GM12878 (cell line): ENCODE data around the gene PRPF40B. TPM values are rescaled to one million over a fixed set of nuclear protein-coding genes. Genes with fewer than 3 reads are reported as not detected.

Experiments used
- ATAC-seq: fragments of 200-7000 bp; cut with Tn5 transposase; 3 replicates; pipeline ENCODE4 v1.9.1; 2020; ENCODE audit warnings: mild to moderate bottlenecking, moderate library complexity
- BruUV-seq: library from RNA; stranded (reverse); fragments of 400-500 nt; replicated peaks from 2 replicates; lab custom pipeline; 2021; lab: Mats Ljungman, UMichigan
- CTCF ChIA-PET: fragments of 300-600 bp; sonication (Branson Sonifier 250); formaldehyde crosslinking; extraction: SDS; loops from one replicate; lab custom pipeline; 2021; ENCODE audit warnings: inconsistent platforms; lab: Yijun Ruan, JAX
- POLR2A ChIA-PET: fragments of 350-600 bp; formaldehyde crosslinking; extraction: SDS; loops from one replicate; lab custom pipeline; 2021; ENCODE audit warnings: inconsistent platforms; lab: Charles Lee
- RAD21 ChIA-PET: fragments of 300-600 bp; sonication (Branson Sonifier 250); formaldehyde crosslinking; loops from one replicate; lab custom pipeline; 2023; ENCODE audit warnings: antibody characterized with exemption; ENCODE audit not compliant: unreplicated experiment; lab: Charles Lee
- SMC1A ChIA-PET: fragments of 300-600 bp; sonication (Branson Sonifier 250); formaldehyde crosslinking; loops from one replicate; lab custom pipeline; 2023; ENCODE audit not compliant: unreplicated experiment, uncharacterized antibody; lab: Charles Lee
- DNase-seq: peaks from one replicate; pipeline ENCODE4 v3.0.0-alpha.2; 2011; ENCODE audit warnings: low read depth, low spot score
- FAIRE-seq: peaks from 3 replicates; lab custom pipeline; 2011; peaks lifted over from hg19 to GRCh38; lab: Jason Lieb, UNC
- H2AFZ ChIP-seq: 2 replicates; pipeline ENCODE4 v1.6.0; 2011; ENCODE audit warnings: low read depth, low read length, control low read depth; ENCODE audit not compliant: control insufficient read depth
- H3K27ac ChIP-seq: 2 replicates; pipeline ENCODE4 v1.5.1; 2011; ENCODE audit warnings: control low read depth; ENCODE audit not compliant: control insufficient read depth, insufficient read depth
- H3K27me3 ChIP-seq, 2 experiments: replicated peaks in 1 of 2; 2 replicates each; pipeline versions ENCODE4 v1.6.0 to v1.6.1; 2011; ENCODE audit warnings: low read length in 1 of 2; ENCODE audit not compliant: control insufficient read depth in 2 of 2, insufficient read depth in 2 of 2
- H3K36me3 ChIP-seq, 2 experiments: 2 replicates each; pipeline ENCODE4 v1.5.1; 2011; ENCODE audit warnings: low read length in 1 of 2; ENCODE audit not compliant: control insufficient read depth in 2 of 2, insufficient read depth in 2 of 2
- H3K4me1 ChIP-seq: 2 replicates; pipeline ENCODE4 v1.6.1; 2011; ENCODE audit warnings: mild to moderate bottlenecking, low read length, moderate library complexity, mixed read lengths; ENCODE audit not compliant: control insufficient read depth, insufficient read depth
- H3K4me2 ChIP-seq: 2 replicates; pipeline ENCODE4 v1.6.0; 2011; ENCODE audit warnings: control low read depth; ENCODE audit not compliant: control insufficient read depth, insufficient read depth
- H3K4me3 ChIP-seq: fragments of 200-600 bp; sonication (generic); 2 replicates; pipeline ENCODE4 v1.5.1; 2016
- H3K79me2 ChIP-seq: 2 replicates; pipeline ENCODE4 v1.6.0; 2011; ENCODE audit warnings: low read length; ENCODE audit not compliant: control insufficient read depth, insufficient read depth
- H3K9ac ChIP-seq: 2 replicates; pipeline ENCODE4 v1.8.0; 2011; ENCODE audit warnings: low read length, control low read depth, mixed read lengths; ENCODE audit not compliant: control insufficient read depth, insufficient read depth
- H3K9me3 ChIP-seq: replicated peaks from 3 replicates; pipeline ENCODE4 v1.5.1; 2011; ENCODE audit warnings: mild to moderate bottlenecking, low read length; ENCODE audit not compliant: control insufficient read depth, insufficient read depth
- H4K20me1 ChIP-seq: 2 replicates; pipeline ENCODE4 v1.6.0; 2011; ENCODE audit not compliant: control insufficient read depth, insufficient read depth
- DPF2 ChIP-seq: fragments of 450-650 bp; IDR thresholded peaks from 2 replicates; pipeline ENCODE4 v1.6.1; 2017; ENCODE audit warnings: mild to moderate bottlenecking
- EGR1 ChIP-seq, 2 experiments: IDR thresholded peaks; 1 replicate in 1 of 2; 2 replicates in 1 of 2; pipeline ENCODE4 v1.6.1; 2011 to 2012; ENCODE audit warnings: low read depth in 2 of 2, low read length in 2 of 2, borderline replicate concordance in 1 of 2, mild to moderate bottlenecking in 1 of 2, moderate library complexity in 1 of 2
- MTA3 ChIP-seq: IDR thresholded peaks from 2 replicates; pipeline ENCODE4 v1.6.1; 2012; ENCODE audit warnings: low read length, inconsistent platforms, borderline replicate concordance
- POLR2A ChIP-seq: IDR thresholded peaks from 2 replicates; pipeline ENCODE4 v1.6.1; 2011; ENCODE audit warnings: low read depth, mild to moderate bottlenecking, low read length
- RUNX3 ChIP-seq: IDR thresholded peaks from 2 replicates; pipeline ENCODE4 v1.6.1; 2012; ENCODE audit warnings: low read length, inconsistent platforms
- SIX5 ChIP-seq: IDR thresholded peaks from 2 replicates; pipeline ENCODE4 v1.6.1; 2011; ENCODE audit warnings: mild to moderate bottlenecking, low read depth, low read length, moderate library complexity; ENCODE audit not compliant: severe bottlenecking
- TCF12 ChIP-seq: IDR thresholded peaks from 2 replicates; pipeline ENCODE4 v1.6.1; 2011; ENCODE audit warnings: low read depth, mild to moderate bottlenecking, low read length
- ZNF274 ChIP-seq: IDR thresholded peaks from one replicate; pipeline ENCODE4 v1.8.0; 2011; ENCODE audit not compliant: insufficient read length, insufficient read depth
- ZNF384 ChIP-seq: IDR thresholded peaks from 2 replicates; pipeline ENCODE4 v1.6.1; 2012; ENCODE audit warnings: low read depth, mild to moderate bottlenecking, low read length, improper control_type of control experiment, borderline replicate concordance
- WGBS: methylation state at CpG from one replicate; pipeline ENCODE4 v1.1.6; 2016; ENCODE audit warnings: low lambda C conversion rate; ENCODE audit not compliant: insufficient replicate concordance, insufficient coverage; ENCODE audit errors: missing lambda C conversion rate; 5-methylcytosine and 5-hydroxymethylcytosine counted together
- in situ Hi-C: fragments of 300-500 bp; cut with MboI; formaldehyde crosslinking; loops from 9 replicates; pipeline ENCODE4 v1.14.3; 2018; ENCODE audit warnings: mixed read lengths
- intact Hi-C: fragments of 100-400 bp; cut with micrococcal nuclease; formaldehyde crosslinking; loops from one replicate; pipeline ENCODE4 v1.14.2; 2022; ENCODE audit not compliant: unreplicated experiment
- polyA plus RNA-seq, 11 experiments: library from polyadenylated mRNA; depleted of rRNA in 4 of 11; unstranded in 6 of 11; stranded (reverse) in 5 of 11; fragments of >200 nt; fragmentation: Nextera tagmentation in 4 of 11; fragmentation: Illumina TruSeq in 1 of 11; extraction: Ambion mirVana in 4 of 11; extraction: Trizol in 1 of 11; gene quantifications; 1 replicate in 1 of 11; 2 replicates in 10 of 11; pipeline versions ENCODE4 v1.2.1 to v1.2.3, GENCODE V29; 2011 to 2016; ENCODE audit warnings: inconsistent platforms in 2 of 11, missing spikeins in 2 of 11, low read depth in 1 of 11
- total RNA-seq, 4 experiments: library from RNA; depleted of rRNA in 3 of 4; stranded (reverse); fragments of >200 nt in 3 of 4; fragmentation: Illumina TruSeq in 1 of 4; extraction: Trizol in 1 of 4; gene quantifications; 2 replicates each; pipeline versions ENCODE4 v1.2.1 to v1.2.3, GENCODE V29; 2013 to 2021
- TF ChIP-seq, protein P1 (sequence below): fragments of 450-650 bp; IDR thresholded peaks from 2 replicates; pipeline ENCODE4 v1.6.1; 2016; ENCODE audit warnings: mild to moderate bottlenecking, moderate library complexity, borderline replicate concordance
- TF ChIP-seq, protein P2 (sequence below): fragments of 450-650 bp; IDR thresholded peaks from 2 replicates; pipeline ENCODE4 v1.6.1; 2017; ENCODE audit warnings: borderline replicate concordance
- TF ChIP-seq, protein P3 (sequence below): fragments of 450-650 bp; formaldehyde crosslinking; IDR thresholded peaks from 2 replicates; pipeline ENCODE4 v1.4.0; 2022; ENCODE audit warnings: mild to moderate bottlenecking, moderate library complexity
- TF ChIP-seq, protein P4 (sequence below): fragments of 450-650 bp; IDR thresholded peaks from 2 replicates; pipeline ENCODE4 v1.6.1; 2014; ENCODE audit warnings: mild to moderate bottlenecking

The PRPF40B gene
- total and polyA plus RNA-seq, 10 of the 15 experiments (the other 5 are each of a cell fraction or from before 2014, with no cell fraction given), result 0.31 to 17.9 (median 7.3) TPM

DNA sequence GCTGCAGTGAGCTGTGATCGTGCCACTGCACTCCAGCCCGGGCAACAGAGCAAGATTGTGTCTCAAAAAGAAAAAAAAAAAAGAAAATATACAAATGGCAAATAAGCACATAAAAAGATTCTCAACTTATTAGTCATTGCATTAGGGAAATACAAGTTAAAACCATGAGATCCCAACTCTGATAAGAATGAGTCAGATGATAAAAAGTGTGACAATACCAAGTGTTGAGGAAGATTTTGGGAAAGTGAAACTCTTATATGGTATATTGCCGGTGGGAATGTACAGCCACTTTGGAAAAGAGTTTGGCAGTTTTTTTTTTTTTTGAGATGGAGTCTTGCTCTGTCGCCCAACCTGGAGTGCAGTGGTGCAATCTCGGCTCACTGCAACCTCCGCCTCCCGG lies 7.6 kb upstream of the PRPF40B start:
- no peaks in the 10 kb centered on the region; the same call in 2 of the 3 replicates for H3K9me3 ChIP-seq
- H3K4me1 ChIP-seq, result no peaks in the 10 kb centered on the region
- H3K4me3 ChIP-seq, result no peak overlapping the region
- CTCF ChIA-PET, result interaction anchor here (0.6 to 1.8 kb wide), 4 partner anchors 21 to 257 kb away, joined by 3 to 6 read pairs (median 3); no protein-coding TSS in a partner anchor
- no peak overlapping the region for H3K9ac ChIP-seq
- RAD21 ChIA-PET, result no interaction called here
- intact Hi-C loops, result no loop called here
- no peak for DNase-seq
- no peak overlapping the region for H3K27ac ChIP-seq
- in situ Hi-C loops, result no loop called here
- POLR2A ChIA-PET, result no interaction called here
- TF ChIP-seq POLR2A, result no peak
- TF ChIP-seq EGR1 (IDR thresholded peaks at IDR 0.05; ENCODE audit: borderline replicate concordance in 1 of 2, low read depth in 2 of 2, low read length in 2 of 2), result no peak
- TF ChIP-seq, protein P1, sequence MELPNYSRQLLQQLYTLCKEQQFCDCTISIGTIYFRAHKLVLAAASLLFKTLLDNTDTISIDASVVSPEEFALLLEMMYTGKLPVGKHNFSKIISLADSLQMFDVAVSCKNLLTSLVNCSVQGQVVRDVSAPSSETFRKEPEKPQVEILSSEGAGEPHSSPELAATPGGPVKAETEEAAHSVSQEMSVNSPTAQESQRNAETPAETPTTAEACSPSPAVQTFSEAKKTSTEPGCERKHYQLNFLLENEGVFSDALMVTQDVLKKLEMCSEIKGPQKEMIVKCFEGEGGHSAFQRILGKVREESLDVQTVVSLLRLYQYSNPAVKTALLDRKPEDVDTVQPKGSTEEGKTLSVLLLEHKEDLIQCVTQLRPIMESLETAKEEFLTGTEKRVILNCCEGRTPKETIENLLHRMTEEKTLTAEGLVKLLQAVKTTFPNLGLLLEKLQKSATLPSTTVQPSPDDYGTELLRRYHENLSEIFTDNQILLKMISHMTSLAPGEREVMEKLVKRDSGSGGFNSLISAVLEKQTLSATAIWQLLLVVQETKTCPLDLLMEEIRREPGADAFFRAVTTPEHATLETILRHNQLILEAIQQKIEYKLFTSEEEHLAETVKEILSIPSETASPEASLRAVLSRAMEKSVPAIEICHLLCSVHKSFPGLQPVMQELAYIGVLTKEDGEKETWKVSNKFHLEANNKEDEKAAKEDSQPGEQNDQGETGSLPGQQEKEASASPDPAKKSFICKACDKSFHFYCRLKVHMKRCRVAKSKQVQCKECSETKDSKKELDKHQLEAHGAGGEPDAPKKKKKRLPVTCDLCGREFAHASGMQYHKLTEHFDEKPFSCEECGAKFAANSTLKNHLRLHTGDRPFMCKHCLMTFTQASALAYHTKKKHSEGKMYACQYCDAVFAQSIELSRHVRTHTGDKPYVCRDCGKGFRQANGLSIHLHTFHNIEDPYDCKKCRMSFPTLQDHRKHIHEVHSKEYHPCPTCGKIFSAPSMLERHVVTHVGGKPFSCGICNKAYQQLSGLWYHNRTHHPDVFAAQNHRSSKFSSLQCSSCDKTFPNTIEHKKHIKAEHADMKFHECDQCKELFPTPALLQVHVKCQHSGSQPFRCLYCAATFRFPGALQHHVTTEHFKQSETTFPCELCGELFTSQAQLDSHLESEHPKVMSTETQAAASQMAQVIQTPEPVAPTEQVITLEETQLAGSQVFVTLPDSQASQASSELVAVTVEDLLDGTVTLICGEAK, result no peak
- TF ChIP-seq RUNX3, result no peak
- no peak for TF ChIP-seq ZNF274
- TF ChIP-seq SIX5, result no peak
- TF ChIP-seq, protein P2, sequence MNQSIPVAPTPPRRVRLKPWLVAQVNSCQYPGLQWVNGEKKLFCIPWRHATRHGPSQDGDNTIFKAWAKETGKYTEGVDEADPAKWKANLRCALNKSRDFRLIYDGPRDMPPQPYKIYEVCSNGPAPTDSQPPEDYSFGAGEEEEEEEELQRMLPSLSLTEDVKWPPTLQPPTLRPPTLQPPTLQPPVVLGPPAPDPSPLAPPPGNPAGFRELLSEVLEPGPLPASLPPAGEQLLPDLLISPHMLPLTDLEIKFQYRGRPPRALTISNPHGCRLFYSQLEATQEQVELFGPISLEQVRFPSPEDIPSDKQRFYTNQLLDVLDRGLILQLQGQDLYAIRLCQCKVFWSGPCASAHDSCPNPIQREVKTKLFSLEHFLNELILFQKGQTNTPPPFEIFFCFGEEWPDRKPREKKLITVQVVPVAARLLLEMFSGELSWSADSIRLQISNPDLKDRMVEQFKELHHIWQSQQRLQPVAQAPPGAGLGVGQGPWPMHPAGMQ, result no peak
- TF ChIP-seq, protein P3, sequence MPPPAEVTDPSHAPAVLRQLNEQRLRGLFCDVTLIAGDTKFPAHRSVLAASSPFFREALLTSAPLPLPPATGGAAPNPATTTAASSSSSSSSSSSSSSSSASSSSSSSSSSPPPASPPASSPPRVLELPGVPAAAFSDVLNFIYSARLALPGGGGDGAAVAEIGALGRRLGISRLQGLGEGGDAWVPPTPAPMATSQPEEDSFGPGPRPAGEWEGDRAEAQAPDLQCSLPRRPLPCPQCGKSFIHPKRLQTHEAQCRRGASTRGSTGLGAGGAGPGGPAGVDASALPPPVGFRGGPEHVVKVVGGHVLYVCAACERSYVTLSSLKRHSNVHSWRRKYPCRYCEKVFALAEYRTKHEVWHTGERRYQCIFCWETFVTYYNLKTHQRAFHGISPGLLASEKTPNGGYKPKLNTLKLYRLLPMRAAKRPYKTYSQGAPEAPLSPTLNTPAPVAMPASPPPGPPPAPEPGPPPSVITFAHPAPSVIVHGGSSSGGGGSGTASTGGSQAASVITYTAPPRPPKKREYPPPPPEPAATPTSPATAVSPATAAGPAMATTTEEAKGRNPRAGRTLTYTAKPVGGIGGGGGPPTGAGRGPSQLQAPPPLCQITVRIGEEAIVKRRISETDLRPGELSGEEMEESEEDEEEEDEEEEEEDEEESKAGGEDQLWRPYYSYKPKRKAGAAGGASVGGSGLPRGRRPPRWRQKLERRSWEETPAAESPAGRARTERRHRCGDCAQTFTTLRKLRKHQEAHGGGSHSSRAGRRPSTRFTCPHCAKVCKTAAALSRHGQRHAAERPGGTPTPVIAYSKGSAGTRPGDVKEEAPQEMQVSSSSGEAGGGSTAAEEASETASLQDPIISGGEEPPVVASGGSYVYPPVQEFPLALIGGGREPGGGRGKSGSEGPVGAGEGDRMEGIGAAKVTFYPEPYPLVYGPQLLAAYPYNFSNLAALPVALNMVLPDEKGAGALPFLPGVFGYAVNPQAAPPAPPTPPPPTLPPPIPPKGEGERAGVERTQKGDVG (CRISPR knock-in tag), result no peak
- no peak for TF ChIP-seq MTA3
- TF ChIP-seq ZNF384, result no peak
- TF ChIP-seq, protein P4, sequence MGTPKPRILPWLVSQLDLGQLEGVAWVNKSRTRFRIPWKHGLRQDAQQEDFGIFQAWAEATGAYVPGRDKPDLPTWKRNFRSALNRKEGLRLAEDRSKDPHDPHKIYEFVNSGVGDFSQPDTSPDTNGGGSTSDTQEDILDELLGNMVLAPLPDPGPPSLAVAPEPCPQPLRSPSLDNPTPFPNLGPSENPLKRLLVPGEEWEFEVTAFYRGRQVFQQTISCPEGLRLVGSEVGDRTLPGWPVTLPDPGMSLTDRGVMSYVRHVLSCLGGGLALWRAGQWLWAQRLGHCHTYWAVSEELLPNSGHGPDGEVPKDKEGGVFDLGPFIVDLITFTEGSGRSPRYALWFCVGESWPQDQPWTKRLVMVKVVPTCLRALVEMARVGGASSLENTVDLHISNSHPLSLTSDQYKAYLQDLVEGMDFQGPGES, result no peak
- TF ChIP-seq DPF2, result no peak
- TF ChIP-seq TCF12, result no peak
- SMC1A ChIA-PET, result interaction anchor here (0.7 kb wide), 1 partner anchor 33 kb away, joined by 3 read pairs; no protein-coding TSS in a partner anchor
- H3K4me2 ChIP-seq, result no peak overlapping the region
- BruUV-seq, result no TSS peak
- ATAC-seq, result no peak
- 94% methylated on average over 7 of the region's 7 CpGs for WGBS
- H3K27me3 ChIP-seq, result no peaks in the 10 kb centered on the region
- no peaks in the 10 kb centered on the region for H4K20me1 ChIP-seq
- H3K79me2 ChIP-seq, result no peaks in the 10 kb centered on the region
- H2AFZ ChIP-seq, result no peak overlapping the region
- no peak for FAIRE-seq
- H3K36me3 ChIP-seq, result no peaks in the 10 kb centered on the region
